SKM-1 treated with dmso at 0.1 percent for 144 hours (cell line): Measurements from ENCODE around the gene METTL23.
"Not testable (repeated sequence)": the region's sequence is repeated elsewhere in the genome, so short reads cannot be mapped to it uniquely, and the experiment has no call there.

Experiments used
- DNase-seq: peaks from one replicate; lab custom pipeline; 2025; ENCODE audit not compliant: unreplicated experiment; lab: John Stamatoyannopoulos, UW

METTL23 gene

GRCh38 chr17:76713765-76714164, 12.9 kb upstream of the METTL23 start:
- no peak for DNase-seq

DNA sequence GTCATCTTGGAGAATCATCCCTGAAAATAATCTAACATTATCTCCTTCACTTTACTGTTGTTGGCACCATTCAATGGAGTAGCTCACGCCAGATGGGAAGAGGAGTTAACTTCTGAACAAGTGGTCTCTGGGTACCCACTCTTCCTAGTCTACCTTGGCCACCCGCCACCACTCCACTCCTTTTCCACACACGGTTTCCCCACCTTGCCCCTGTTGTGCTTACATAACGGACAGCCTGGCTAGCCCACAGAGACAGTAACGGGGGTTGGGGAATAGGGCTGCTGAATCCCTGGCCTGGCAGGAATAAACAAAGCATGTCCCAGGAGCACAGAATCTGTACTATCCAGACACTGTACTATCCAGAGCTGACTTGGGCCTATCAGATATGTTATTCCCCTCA, 12.3 kb upstream of the METTL23 start:
- no peak for DNase-seq

GRCh38 chr17:76714822-76715495, 11.7 kb upstream of the METTL23 start:
- DNase-seq: no peak

DNA sequence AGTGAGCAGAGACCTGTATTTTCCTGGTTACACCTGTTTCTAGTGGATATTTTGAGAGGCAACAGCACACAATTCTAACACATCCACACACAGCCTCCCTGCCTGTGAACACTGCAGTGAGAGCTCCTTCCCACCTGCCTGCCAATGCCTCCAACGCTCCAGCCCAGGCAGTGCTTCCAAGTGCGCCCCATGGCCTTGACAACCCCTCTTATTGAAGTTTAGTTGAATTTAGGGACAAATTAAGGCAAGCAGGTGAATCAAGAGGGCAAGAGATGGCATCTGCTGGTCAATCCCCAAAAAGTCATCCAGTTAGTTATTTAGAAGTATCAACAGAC, 11.2 kb upstream of the METTL23 start:
- DNase-seq: no peak

- DNase-seq: peak; percentile 89
These were observed 10.3 kb upstream of the METTL23 start for GRCh38 chr17:76716146-76716838.

- no peak for DNase-seq
These were observed 9.8 kb upstream of the METTL23 start for GRCh38 chr17:76716839-76717215.

DNA sequence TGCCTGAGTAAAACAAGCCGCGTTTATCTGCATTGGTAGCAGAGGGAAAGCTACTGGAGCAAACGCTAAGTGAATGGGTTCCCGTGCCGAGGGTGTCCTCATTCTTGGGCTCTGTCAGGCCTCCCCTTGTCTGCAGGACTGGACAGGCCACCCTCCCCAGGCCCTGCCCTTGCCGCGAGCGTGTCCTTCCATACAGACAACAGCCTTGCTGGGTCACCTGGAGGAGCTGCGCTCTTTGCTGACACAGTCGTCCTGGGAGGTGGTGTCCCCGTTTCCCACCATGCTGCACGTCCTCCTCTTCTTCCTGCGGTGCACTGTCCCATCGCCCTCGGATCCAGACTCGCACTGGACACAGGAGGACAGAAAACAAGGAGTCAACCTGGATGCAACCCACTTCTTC, 8.1 kb upstream of the METTL23 start:
- no peak for DNase-seq

DNA sequence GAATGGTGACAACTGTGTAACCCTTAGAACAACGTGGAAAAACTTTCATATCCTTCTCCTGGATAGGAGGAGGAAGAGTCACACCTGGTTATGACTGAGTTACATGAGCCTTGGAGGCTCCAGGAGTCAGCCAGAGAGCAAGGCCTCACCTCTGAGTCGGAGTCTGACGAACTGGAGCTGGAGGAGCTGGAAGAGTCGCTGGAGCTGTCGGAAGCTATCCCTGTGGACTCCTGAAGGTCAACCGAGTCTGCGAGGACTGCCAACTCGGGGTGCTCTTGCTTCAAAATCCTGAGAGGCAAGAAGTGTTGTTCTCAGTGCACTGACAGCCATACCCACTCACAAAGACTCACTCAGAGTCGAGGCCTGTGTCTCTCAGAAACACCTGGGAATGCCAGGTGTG, 6.4 kb upstream of the METTL23 start:
- DNase-seq: no peak

DNA sequence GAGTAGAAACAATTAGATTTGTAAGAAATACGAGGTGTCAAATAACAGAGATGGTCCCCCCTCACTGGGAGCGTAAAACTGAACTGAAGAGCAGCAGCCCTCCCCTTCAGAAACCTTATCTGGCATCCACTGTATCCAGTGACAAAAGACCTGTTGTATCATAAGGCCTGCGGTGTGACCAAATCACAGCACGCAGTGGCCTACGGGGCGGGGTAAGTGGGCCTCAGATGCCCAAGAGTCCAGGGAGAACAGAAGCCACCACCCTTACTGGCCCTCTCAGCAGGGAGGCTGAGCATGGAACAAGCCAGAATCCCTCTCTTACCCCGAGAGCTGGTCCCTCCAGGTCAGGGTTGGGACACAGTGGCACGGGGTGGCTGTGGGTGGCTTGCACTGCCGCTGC, 5.7 kb upstream of the METTL23 start:
- DNase-seq: no peak

- DNase-seq: no peak
These were observed 5.2 kb upstream of the METTL23 start for GRCh38 chr17:76721463-76721862.

DNA sequence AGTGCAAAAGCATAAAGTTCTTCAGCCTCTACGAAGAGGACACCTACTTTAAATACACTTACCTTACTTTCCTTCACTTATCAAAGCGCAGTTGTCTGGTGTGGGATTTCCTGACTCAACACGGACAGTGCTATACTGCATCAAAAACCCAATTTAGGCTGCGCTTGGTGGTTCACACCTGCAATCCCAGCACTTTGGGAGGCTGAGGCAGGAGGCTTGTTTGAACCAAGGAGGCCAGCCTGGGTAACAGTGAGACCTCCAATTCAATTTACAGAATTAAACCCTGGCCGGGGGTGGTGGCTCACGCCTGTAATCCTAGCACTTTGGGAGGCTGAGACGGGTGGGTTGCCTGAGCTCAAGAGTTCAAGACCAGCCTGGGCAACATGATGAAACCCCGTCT, 4.4 kb upstream of the METTL23 start:
- DNase-seq: no peak

DNA sequence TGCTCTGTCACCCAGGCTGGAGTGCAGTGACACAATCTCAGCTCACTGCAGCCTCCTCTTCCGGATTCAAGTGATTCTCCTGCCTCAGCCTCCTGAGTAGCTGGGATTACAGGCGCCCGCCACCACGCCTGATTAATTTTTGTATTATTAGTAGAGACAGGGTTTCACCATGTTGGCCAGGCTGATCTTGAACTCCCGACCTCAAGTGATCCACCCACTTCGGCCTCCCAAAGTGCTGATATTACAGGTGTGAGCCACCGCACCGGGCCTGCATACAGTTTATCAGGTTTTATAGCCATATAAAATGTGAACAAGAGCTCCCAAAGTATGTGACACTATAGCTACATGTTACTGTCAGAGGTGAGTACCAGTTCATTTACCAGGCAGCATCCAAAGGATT, 3.7 kb upstream of the METTL23 start:
- DNase-seq: not testable (repeated sequence)

DNA sequence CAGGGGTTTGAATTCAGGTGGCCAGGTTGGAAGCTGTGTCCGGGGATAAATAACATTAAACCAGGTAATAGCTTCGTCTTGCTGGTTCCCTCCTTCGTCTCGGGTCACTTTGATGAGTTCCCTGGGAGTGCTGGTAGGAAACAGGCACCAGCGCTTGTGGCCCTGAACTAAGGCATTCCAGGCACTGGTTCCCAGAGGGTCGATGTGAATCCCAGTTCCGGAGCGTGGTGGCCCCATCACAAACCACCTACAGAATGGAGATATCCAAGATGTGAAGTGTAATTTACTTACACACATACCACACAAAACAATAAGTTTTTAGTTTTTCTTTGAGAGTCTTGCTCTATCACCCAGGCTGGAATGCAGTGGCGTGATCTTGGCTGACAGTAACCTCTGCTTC, 2.8 kb upstream of the METTL23 start:
- no peak for DNase-seq

DNA sequence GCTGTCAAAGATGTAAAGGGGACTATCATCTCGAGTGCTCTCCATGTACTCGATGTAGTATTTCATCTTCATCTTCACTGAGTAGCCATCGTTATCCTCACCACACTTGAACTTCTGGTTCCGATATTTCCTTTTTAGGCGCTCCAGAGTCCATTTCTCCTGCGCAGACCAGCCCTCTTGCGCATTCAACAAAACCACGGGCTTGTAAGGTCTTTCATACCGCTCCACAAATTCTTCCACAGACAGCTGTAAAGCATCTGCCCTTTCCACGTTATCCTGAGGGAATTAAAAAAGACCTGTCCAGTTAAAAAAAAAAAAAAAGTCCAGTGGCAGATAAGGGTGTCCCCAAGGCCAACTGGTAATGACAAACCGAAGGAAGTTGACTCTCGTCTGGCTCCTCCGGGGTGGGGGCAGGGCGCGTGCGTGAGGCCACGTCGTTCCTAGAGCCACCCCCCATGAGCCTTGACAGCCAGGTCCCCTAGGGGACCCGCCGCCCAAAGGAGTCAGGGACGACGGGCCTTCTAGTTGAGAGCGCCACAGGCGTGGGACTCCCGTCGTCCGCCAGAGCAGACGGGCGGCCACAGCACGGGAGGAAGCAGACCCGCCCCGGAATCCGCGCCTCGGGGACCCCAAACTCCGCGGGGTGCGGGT, 934 bp upstream of the METTL23 start:
- peak; percentile 44 for DNase-seq

DNA sequence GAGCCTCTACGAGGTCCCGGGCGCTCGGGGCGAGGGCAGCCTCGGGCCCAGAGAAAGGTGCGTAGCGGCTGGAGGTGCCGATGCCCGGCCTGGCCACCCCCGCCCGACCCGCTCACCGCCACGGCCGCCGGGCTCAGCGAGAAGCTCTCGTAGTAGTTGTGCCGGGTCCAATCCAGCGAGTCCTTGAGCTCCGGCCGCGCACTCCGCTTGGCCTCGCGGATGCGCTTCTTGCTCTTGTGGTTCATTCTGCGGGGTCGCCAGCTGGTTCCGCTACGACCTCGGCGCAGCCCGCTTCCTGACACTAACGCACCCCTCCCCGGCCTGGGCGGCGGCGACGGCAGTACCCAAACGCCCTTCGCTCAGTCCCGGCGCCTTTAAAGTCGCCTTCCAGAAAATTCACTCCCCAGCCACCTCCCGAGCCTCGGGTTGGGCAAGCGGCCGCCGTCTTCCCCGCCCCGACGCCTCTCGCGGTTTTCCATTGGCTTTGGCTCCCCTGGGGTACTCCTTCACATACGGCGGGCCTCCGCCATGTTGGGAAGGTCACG, 336 bp upstream of the METTL23 start, which contains the start of gene JMJD6:
Gene JMJD6, minus strand, starts transcription at position 376 of the 545 bp plus-strand sequence. Its CDS starts 131 bp downstream, at position 245.
- peak; percentile 97 for DNase-seq

GRCh38 chr17:76727745-76728456, 1.3 kb downstream of the METTL23 start:
- DNase-seq: no peak

GRCh38 chr17:76731800-76732733, 5.4 kb downstream of the METTL23 start:
- DNase-seq: not testable (repeated sequence)

- no peak for DNase-seq
These were observed 6.3 kb downstream of the METTL23 start for GRCh38 chr17:76732734-76733617.

- no peak for DNase-seq
These were observed 6.9 kb downstream of the METTL23 start for GRCh38 chr17:76733618-76733957.
